NOMO-1 (cell line): ENCODE measurements around the gene RMND5B.
"Not testable (repeated sequence)": the region's sequence is repeated elsewhere in the genome, so short reads cannot be mapped to it uniquely, and the experiment has no call there.

Experiments used
- DNase-seq, 2 experiments: peaks; one replicate each; lab custom pipeline; 2025; ENCODE audit not compliant: unreplicated experiment in 2 of 2; lab: John Stamatoyannopoulos, UW

Gene RMND5B, protein sequence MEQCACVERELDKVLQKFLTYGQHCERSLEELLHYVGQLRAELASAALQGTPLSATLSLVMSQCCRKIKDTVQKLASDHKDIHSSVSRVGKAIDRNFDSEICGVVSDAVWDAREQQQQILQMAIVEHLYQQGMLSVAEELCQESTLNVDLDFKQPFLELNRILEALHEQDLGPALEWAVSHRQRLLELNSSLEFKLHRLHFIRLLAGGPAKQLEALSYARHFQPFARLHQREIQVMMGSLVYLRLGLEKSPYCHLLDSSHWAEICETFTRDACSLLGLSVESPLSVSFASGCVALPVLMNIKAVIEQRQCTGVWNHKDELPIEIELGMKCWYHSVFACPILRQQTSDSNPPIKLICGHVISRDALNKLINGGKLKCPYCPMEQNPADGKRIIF

DNA sequence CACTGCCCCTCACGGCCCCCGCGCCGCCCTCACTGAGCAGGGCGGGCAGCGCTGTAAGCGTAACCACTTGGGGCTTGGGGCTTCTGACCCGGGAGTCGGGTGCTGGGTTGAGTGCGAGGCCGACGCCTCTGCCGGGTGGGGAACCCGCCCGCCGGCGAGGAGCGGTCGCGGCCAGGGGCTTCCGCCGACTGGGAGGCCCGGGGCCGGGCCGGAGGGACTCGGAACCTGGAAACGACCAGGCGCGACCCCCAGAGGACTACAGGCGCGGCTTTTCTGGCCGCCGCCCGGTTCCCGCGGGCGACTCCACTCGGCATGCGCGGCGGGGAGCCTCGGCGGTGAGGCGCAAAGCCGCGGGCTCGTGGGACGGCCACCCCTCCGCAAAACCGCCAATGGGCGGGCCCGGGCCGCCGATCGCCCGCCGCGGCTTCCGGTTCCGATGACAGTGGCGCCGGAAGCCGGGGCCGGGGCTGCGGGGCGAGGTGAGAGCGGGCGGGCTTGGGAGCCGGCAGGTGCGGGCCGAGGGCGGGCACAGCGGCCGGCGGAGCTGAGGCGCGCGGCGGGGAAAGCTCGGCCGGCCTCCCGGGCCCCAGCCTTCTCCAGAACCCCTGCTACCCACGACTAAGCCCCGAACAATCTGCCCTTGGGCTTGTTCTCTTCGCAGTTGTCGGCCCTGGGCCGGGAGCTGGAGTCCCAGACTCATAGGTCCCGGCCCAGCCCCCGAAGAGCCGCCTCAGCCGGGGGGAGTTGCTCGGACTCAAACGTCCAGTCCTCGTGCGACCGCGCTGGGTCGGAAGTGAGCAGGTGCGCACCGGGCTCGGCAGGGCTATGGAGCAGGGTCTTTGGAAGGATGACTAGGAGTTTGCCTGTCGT is at the start of gene RMND5B:
RMND5B (plus strand) TSS at position 439 of the 870 bp plus-strand sequence. CDS start 7,106 bp downstream, outside the sequence.
- peak; percentile 73 to 90 for DNase-seq

DNA sequence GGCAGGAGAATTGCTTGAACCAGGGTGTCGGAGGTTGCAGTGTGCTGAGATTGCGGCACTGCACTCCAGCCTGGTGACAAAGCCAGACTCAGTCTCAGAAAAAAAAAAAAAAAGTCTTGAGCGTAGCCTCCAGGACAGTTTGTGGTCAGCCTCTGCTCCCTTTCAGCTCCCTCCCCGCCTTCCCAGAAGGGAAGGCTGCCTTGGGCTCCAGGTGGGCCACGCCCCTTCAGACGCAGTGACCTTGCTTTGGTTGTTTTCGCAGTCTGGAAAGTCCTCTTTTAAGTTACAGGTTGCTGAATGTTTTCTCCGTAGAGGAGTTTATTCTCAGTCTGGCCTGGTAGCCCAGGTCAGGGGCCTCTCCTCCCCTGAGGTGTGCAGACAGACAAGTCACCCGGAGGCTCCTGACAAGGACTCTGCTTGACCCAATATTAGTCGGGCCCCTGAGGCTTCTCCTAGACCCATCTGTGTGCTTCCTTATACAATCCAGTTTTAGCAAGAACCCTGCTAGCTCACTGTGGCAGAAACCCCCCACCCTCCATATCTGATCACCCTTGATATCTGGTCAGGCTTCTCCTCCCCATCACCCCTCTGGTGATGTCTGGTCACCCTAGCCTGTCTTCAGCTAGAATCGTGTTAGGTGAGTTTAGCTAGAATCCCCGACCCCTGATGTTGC is 49.1 kb upstream of the RMND5B start:
- no peak for DNase-seq

DNA sequence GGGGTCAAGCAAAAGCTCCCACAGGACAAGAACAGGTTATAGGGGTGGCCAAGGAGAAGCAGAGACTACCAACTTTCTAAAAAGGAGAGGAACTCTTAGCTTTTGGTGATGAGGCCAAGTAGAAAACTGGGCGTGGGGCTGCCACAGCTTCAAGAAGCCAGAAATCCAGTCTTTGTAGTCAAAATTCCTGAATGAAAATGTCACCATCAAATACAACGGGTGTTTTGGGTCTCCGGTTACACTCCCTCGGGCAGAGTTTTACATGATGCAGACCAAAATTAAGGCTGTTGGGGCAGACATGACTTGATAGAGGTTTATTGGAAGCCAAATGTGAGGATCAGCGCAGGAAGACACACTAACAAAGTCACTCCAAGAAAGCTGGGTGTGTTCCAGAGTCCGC is 46.9 kb upstream of the RMND5B start:
- DNase-seq, result no peak

DNA sequence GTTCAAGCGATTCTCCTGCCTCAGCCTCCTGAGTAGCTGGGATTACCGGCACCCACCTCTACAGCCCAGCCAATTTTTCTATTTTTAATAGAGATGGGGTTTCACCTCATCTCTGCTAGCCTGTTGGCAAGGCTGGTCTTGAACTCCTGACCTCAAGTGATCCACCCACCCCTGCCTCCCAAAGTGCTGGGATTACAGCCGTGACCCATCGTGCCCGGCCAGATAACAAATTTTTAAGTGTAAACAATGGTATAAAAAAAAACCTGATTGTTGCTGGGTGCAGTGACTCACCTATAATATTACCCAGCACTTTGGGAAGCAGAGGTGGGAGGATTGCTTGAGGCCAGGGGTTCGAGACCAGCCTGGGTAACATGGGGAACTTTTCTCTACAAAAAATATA is 45.5 kb upstream of the RMND5B start:
- no peak for DNase-seq

DNA sequence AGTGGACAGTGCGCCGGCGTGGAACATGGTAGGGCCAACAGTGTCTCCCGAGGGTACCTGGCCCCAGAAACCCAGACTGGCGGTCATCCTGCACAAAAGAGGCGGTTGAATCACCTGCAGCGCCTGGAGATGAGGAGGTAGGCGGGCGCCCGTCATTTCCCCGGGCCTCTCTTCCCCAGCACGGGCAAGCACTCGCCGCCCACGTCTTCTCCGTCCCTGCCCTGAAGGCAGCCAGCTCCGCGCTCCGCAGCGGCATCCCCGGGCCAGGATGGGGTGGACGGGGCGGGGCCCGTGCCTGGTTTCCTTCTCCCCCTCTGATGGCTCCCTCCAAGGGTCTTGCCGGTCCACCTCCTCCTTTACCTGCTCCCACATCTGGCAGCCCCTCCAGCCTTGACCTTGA is 44.5 kb upstream of the RMND5B start:
- no peak for DNase-seq

DNA sequence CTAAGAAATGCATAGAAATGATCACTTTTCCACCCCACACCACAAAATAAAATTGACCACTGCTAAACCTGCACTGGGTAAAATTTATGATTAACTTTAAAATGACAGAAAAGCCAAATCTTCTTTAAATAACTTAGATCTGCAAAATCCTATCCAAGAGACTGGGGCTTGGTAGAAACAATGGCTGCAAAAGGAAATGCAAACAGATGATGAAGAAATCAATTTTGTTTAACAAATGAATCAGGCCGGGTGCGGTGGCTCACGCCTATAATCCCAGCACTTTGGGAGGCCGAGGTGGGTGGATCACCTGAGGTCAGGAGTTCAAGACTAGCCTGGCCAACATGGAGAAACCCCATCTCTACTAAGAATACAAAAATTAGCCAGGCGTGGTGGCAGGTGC is 43.6 kb upstream of the RMND5B start:
- DNase-seq, result not testable (repeated sequence)

DNA sequence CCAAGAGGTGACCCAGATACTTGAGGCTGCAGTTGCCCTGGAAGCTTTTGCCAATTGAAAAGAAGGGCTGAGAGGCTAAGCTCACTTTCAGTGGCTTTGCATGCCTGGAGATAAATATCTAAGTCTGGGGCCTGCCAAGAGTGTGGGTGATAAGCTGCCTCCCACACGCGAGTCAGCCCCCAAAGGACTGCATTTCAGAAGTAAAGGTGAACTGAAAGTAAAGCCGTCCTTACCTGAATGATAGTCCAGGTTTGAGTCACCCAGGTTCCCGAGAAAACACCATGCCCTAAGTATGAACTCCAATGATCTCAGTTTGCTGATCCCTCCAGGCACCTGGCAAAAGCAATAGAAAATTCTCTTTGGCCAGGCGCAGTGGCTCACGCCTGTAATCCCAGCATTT is 40.0 kb upstream of the RMND5B start:
- no peak for DNase-seq

DNA sequence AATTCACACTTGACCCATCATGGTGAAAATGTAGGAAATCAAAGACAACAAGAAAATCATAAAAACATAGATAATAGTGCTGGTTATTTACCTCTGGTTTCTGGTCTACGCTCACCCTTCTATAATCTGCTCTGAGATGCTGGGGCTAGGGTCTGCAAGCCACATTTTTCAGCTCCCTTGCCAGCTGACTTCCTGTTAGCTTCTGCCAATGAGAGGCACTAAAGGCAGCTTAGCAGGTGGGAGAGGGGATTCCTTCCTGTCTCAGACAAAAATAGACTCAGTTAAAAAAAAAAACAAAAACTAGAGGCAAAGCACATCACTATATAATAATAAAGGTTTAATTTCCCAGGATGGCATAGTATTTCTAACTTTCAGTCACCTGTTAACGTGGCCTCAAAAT is 37.7 kb upstream of the RMND5B start:
- no peak for DNase-seq

DNA sequence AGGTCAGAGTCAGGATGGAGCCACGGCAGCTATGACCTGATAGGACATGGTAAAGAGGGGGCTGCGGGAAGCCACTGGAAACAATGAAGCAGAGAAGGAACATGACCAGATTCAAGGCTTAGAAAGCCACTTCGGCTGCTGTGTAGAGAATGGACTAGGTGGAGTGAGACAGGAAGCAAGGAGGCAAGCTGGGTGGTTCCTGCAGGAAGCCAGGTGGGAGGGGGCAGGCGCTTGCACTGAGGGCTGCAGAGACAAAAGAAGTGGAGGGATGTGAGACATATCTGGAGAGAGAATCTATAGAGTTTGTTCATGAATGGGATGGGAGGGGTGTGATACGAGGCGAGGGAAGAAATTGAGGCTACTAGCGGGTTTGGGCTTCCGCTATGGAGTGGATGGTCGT is 36.5 kb upstream of the RMND5B start:
- no peak for DNase-seq

DNA sequence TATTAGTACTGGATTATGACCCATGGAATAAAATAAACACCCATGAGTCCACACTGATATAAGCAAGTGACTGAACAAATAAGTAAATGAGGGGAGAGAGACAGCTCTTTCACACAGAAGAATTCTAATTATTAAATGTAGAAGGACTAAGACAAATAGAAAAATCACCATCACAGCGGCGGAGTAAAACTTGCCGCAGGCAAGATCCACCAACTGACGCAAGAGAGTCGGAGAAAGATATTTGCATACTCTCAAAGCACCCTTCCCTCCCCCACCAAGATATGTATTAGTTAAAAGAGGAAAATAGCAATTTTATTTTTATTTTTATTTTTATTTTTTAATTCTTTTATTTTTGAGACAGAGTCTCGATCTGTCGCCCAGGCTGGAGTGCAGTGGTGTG is 32.1 kb upstream of the RMND5B start:
- DNase-seq, result no peak

DNA sequence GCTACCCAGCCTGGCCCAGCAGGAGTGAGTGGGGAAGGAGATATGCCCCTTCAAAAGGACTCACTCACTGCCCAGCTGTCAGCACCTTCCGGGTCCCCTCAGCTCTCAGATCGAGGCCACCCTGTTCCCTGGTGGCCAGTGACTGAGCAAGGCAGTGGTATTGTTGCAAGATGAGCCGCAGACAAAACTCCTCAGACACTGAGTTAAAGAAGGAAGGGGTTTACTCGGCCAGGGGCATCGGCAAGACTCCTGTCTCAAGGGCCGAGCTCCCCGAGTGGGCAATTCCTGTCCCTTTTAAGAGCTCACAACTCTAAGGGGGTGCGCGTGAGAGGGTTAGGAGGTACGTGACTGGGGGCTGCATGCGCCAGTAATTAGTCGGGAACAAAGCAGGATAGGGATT is 27.2 kb upstream of the RMND5B start:
- DNase-seq, result no peak

DNA sequence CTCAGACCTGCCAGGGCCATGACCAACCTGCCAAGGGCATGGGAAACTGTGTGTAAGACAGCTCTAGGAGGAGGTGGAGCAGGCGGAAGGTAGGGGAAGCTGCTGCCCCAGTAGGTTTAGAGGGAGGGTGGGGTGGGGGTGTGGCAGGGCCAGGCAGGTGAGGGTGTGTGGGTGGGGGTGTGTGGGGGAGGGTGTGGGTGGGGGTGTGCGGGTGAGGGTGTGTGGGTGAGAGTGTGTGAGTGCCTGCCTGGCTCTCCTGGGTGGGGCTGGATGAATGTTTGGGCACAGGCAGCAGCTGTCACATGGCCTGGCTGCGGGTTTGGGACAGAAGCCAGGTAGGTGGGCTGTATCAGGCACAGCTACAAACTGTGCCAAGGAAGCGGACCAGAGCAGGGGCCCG is 26.3 kb upstream of the RMND5B start:
- DNase-seq, result no peak

DNA sequence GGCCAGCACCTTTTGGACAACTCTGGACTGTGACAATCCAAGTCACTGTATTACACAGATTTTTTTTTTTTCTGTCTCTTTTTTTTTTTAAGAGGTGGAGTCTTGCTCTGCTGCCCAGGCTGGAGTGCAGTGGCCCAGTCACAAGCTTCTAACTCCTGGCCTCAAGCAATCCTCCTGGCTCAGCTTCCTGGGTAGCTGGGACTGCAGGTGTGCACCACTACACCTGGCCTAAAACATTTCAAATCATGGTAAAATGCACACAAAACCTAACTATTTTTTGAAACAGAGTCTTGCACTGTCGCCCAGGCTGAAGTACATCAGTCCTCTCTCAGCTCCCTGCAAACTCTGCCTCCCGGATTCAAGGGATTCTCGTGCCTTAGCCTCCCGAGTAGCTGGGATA is 24.7 kb upstream of the RMND5B start:
- DNase-seq, result no peak

DNA sequence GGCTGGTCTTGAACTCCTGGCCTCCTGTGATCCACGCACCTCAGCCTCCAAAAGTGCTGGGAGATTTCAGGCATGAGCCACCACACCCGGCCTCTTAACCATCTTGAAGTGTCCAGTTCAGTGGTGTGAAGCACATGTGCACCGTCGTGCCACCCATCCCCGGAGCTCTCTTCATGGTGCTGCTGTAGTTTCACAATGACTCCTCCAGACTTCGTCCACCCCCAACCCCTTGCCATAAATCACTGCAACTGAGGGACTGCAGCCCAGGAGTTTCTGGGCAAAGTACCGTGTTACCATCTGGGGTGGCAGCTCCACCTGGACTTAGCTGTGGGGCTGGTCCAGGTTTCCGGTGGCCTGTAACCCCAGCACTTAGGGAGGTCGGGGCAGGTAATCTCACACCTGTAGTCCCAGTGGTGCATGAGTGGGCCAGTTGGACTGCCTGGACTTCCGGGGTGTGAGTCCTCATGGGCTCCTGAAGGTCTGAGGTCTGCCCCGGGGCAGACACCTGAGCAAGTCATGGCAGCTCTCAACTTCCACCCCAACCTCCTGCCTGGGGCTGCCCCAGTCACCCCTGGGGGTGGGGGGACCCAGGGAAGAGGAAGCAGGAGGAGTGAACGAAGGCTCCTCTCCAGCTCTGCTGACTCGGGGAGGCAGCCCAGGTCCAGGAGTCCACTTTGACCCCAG is 24.1 kb upstream of the RMND5B start:
- no peak for DNase-seq

DNA sequence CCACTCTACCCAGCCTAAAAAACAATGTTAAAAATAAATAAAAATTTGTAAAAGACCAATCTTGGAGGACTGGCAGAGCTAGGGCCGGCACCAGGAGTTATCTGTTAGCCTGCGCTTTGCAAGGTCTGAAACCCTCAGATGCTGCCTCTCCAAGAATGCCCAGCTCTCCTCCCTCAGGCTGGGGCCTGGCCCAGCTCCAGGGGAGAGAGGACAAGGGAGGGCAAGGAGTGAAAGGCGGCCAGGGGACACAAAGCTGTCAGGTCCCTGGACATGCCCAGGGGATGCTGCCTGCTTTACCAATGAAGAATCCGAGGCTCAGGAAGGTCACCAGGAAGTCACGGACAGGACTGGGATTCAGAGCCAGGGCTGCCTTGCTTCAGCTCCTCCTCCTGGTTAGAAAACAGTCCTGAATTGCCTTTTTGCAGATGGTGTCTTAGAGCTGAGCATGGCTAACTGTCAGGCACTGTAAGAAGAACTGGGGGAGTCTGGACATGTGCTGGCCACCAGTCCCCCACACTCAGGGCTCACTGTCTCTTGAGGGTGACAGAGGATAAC is 23.0 kb upstream of the RMND5B start:
- no peak for DNase-seq

DNA sequence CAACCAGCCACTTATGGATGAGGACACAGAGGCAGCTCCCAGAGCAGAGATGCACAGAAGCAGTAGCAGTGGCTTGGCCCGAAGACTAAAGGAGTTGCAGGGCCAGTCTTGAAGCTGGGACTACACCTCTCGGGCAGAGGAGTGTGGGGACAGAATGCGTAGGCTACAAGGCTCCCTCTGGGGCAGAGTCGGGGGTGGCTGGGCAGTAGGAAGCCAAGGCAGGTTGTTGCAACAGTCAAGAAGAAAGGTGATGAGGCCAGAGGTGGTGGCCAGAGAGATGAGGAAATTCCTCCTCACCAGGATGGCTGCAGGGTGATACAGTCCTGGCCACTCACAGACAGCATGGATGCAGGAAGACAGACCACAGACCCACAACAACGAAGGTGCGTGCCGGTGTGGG is 22.4 kb upstream of the RMND5B start:
- DNase-seq, result no peak

DNA sequence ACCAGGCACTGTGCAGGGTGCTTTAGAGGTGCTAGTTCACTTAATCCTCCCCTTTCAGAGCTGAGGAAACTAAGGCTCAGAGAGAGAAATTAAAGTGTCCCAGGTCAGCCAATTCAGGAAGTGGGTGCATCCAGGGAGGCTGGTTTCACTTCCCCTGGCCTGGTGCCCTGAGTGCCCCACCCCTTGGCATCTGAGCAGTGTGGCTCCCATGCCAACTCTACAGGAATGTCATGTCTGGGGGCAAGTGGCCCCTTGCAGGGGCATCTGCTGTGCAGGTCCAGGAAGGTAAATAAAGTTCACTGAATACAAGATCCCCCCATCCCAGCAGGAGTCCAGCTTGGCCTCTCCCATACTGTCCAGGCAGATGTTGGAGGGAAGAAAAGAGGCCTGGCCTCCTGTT is 21.8 kb upstream of the RMND5B start:
- DNase-seq, result peak in 1 of 2 experiments; percentile 66

DNA sequence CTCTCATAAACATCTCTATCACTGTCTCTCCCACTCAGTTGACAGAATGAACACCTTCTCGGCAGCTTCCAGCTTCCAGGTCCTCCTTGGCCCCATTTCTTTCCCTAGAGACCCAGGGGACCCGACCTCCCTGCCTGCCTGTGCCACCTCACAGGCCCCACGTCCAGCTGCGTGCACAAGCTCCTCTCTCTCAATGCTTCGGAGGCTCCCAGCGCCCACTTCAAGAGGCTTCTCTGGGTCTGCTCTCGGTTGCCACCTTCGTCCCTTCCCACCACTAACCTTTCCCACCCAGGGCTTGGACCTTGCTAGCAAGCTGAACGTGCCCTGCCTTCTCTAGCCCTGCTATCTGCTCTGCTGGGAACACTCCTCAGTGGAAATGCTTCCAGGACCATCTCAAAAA is 20.3 kb upstream of the RMND5B start:
- DNase-seq, result no peak

DNA sequence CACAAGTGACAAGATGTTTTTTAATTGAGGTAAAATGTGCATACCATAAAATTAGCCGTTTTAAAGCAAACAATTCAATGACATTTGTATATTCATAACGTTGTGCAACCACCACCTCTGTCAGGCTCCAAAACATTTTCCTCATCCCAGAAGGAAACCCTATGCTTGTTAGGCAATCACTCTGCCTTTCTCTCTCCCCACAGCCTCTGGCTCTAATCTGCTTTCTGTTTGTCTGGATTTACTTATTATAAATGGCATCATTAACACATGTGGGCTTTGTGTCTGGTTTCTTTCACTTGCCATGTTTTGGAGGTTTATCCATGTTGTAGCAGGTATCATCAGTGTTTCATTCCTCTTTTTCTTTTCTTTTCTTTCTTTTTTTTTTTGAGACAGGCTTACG is 18.9 kb upstream of the RMND5B start:
- no peak for DNase-seq

DNA sequence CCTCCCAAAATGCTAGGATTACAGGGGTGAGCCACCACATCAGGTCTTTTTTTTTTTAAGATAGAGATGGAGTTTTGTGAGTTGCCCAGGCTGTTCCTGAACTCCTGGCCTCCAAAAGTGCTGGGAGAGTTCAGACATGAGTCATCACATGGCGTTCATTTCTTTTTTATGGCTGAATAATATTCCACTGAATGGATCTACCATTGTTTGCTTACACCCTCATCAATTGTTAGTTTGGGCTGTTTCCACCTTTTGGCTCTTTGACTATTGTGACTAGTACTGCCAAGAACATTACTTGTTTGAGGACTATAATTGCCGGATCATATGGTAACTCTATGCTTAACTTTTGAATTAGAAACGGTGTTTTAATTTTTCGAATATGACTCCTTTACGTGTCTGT is 18.3 kb upstream of the RMND5B start:
- DNase-seq, result no peak
